CD4-positive, alpha-beta T cell treated with Interleukin-2 at 100 ng/mL for 4 hours (primary cell): Measurements from ENCODE around the gene SLC12A2.

ENCODE experiments used
- DNase-seq: peaks from one replicate; pipeline ENCODE4 v3.0.0-alpha.2; 2020; ENCODE audit warnings: low spot score

Gene SLC12A2

GRCh38 chr5:128083033-128083810 is at the start of gene SLC12A2:
Gene SLC12A2, plus strand, starts transcription at chr5:128083766. Its CDS starts 189 bp downstream, at chr5:128083955.
- peak; percentile 90 for DNase-seq

GRCh38 chr5:128035689-128036088 is 47.9 kb upstream of the SLC12A2 start:
- DNase-seq, result no peak

- DNase-seq, result no peak
Observed at GRCh38 chr5:128036950-128037349, 46.6 kb upstream of the SLC12A2 start.

- DNase-seq, result no peak
Observed at GRCh38 chr5:128038643-128039042, 44.9 kb upstream of the SLC12A2 start.

- DNase-seq, result no peak
Observed at GRCh38 chr5:128040927-128041326, 42.6 kb upstream of the SLC12A2 start.

- no peak for DNase-seq
Observed at GRCh38 chr5:128052780-128053179, 30.8 kb upstream of the SLC12A2 start.

- DNase-seq, result no peak
Observed at GRCh38 chr5:128053291-128053954, 30.1 kb upstream of the SLC12A2 start.

- no peak for DNase-seq
Observed at GRCh38 chr5:128060644-128061385, 22.8 kb upstream of the SLC12A2 start.

- no peak for DNase-seq
Observed at GRCh38 chr5:128062172-128062746, 21.3 kb upstream of the SLC12A2 start.

GRCh38 chr5:128074171-128074570 is 9.4 kb upstream of the SLC12A2 start:
- no peak for DNase-seq

- DNase-seq, result no peak
Observed at GRCh38 chr5:128074953-128075352, 8.6 kb upstream of the SLC12A2 start.

GRCh38 chr5:128077526-128077925 is 6.0 kb upstream of the SLC12A2 start:
- DNase-seq, result no peak

GRCh38 chr5:128081111-128081851 is 2.3 kb upstream of the SLC12A2 start:
- DNase-seq, result no peak

GRCh38 chr5:128082551-128083032 is 974 bp upstream of the SLC12A2 start:
- DNase-seq, result no peak

GRCh38 chr5:128083811-128084227 is 253 bp downstream of the SLC12A2 start:
- DNase-seq, result no peak

GRCh38 chr5:128084228-128085167 is 932 bp downstream of the SLC12A2 start:
- peak; percentile 38 for DNase-seq

GRCh38 chr5:128085413-128085812 is 1.8 kb downstream of the SLC12A2 start:
- DNase-seq, result no peak

GRCh38 chr5:128091579-128091978 is 8.0 kb downstream of the SLC12A2 start:
- no peak for DNase-seq

- no peak for DNase-seq
Observed at GRCh38 chr5:128092144-128092543, 8.6 kb downstream of the SLC12A2 start.

- DNase-seq, result no peak
Observed at GRCh38 chr5:128093368-128093767, 9.8 kb downstream of the SLC12A2 start.
